Measurements from ENCODE around the gene ATP6V0D1. TPM values are rescaled to one million over a fixed set of nuclear protein-coding genes. Genes with fewer than 3 reads are reported as not detected.
A peak's percentile ranks its signal among the peaks of the same experiment; 100 is the strongest.

ATP6V0D1 gene
- total and polyA plus RNA-seq, 2 of the 4 experiments (the other 2 are of a cell fraction): 112 to 124 TPM

GRCh38 chr16:67407176-67407787, 73.7 kb downstream of the ATP6V0D1 start:
- Histone ChIP-seq H3K14ac (replicated peaks; ENCODE audit: low read depth, low read length) (peak overlapping the region; percentile 62), H3K18ac (ENCODE audit: low read depth, low read length) (peak overlapping the region; percentile 11; the same call in 1 of the 2 replicates), H3K9me3 (ENCODE audit: control insufficient read depth, insufficient read depth, low read length) (no peaks in the 10 kb centered on the region), H4K91ac (ENCODE audit: insufficient read depth, low read depth, low read length) (peak overlapping the region; percentile 69), H2BK20ac (ENCODE audit: low read depth, low read length) (peak overlapping the region; percentile 38; the same call in 1 of the 2 replicates), H3K9ac (ENCODE audit: low read depth, low read length) (no peak overlapping the region), H2AK5ac (ENCODE audit: low read depth, low read length) (peak overlapping the region; percentile 84), H3K4me1 (ENCODE audit: control insufficient read depth, insufficient read depth, low read length) (peaks cover 17% of the 10 kb centered on the region), H3K4me2 (ENCODE audit: low read depth, low read length) (no peak overlapping the region), H3K79me1 (ENCODE audit: low read depth in 1 of 2, low read length in 2 of 2) (peaks cover 0 to 10% of the 10 kb centered on the region in 2 experiments; a peak in 2 of 4 replicates), H3K23ac (ENCODE audit: low read depth, low read length) (peak overlapping the region; percentile 66; the same call in 1 of the 2 replicates), H4K8ac (ENCODE audit: low read depth in 2 of 2, low read length in 2 of 2) (peak overlapping the region in 1 of 2 experiments; percentile 60; a peak in 2 of 4 replicates), H3K9me1 (ENCODE audit: insufficient read depth, low read length) (peaks cover 12% of the 10 kb centered on the region), H4K20me1 (ENCODE audit: insufficient read depth, low read length) (no peaks in the 10 kb centered on the region), H2AK9ac (replicated peaks; ENCODE audit: low read depth, low read length, poor library complexity) (peak overlapping the region; percentile 82), H2AFZ (replicated peaks; ENCODE audit: low read length, poor library complexity) (peak overlapping the region; percentile 88), H3K27me3 (ENCODE audit: control insufficient read depth, insufficient read depth, low read length) (no peaks in the 10 kb centered on the region), H3K4ac (ENCODE audit: low read depth, low read length) (peak overlapping the region; percentile 65), H2BK120ac (ENCODE audit: low read depth, low read length) (peak overlapping the region; percentile 76), H3K56ac (ENCODE audit: extremely low read depth, insufficient read depth, low read length) (no peak overlapping the region), H4K5ac (ENCODE audit: low read depth, low read length) (no peak overlapping the region; the same call in 1 of the 2 replicates), H3K4me3 (ENCODE audit: insufficient read depth, low read depth, low read length) (no peak overlapping the region), H2BK5ac (ENCODE audit: low read depth, low read length, poor library complexity, severe bottlenecking) (peak overlapping the region; percentile 59), H2BK15ac (ENCODE audit: low read depth, low read length) (peak overlapping the region; percentile 43; the same call in 1 of the 3 replicates), H3K36me3 (ENCODE audit: control insufficient read depth, insufficient read depth, low read length) (no peaks in the 10 kb centered on the region), H3K27ac (ENCODE audit: insufficient read depth, low read length) (peak overlapping the region; percentile 12)
- TF ChIP-seq NFE2L2 (IDR thresholded peaks at IDR 0.05; ENCODE audit: low read depth, low read length) (peak; percentile 78; the same call in 1 of the 2 replicates), CEBPB (IDR thresholded peaks at IDR 0.05; ENCODE audit: low read depth, low read length) (peak; percentile 81), MAZ (IDR thresholded peaks at IDR 0.05; ENCODE audit: borderline replicate concordance, low read depth, low read length) (no peak)
- ATAC-seq (ENCODE audit: low read depth) (0 out of 2 replicates have a peak, but pooled peaks have one; percentile 3), DNase-seq (peak; percentile 42)
- dilution Hi-C loops (cut with HindIII; ENCODE audit: low sequenced_read_pairs, unreplicated experiment): no loop called here
- in situ Hi-C loops (cut with MboI; ENCODE audit: low sequenced_read_pairs): no loop called here
- intact Hi-C loops (cut with micrococcal nuclease): no loop called here
- ChIA-PET POLR2A (ENCODE audit: unreplicated experiment) (no interaction called here), CTCF (interaction anchor here (1.2 to 1.8 kb wide), 2 partner anchors 9 to 21 kb away, joined by 3 to 5 read pairs; no protein-coding TSS in a partner anchor)
- no TSS peak for BruUV-seq (replicated peaks)
- no CpG with 5 or more reads among the region's 7 CpGs for WGBS, 2 experiments (ENCODE audit: extremely low coverage in 2 of 2, insufficient read length in 1 of 2)
